ENCODE results near the gene ADGRG6.

DNA sequence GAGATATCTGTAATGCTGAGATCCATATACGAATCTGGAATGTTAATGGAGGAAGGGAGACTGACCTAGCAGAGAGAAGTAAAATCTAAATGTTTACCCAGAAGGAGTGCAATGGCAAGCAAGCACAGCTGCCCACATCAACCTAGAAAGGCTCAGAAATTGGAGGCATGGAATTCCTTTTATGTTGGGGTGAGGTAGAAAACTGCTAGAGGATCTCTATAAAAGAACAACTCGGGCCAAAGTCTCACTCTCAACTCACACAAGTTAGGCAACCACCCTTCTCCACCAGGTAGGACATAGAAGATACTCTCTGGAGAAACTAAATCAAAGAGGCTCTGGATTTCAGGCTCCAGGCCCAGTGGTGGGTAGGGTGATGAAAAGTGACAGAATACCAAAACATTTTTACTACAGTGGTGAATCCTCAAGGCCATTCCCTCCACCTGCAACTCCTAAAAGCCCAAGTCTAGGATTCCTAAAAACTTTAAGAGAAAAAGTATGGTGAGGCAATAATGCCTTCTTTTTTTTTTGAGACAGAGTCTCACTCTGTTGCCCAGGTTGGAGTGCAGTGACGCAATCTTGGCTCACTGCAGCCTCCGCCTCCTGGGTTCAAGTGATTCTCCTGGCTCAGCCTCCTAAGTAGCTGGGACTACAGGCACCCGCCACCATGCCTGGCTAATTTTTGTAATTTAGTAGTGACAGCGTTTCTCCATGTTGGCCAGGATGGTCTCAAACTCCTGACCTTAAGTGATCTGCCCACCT is 9.5 kb upstream of the ADGRG6 start:
- no peak for TF ChIP-seq KDM1A (IDR thresholded peaks at IDR 0.05; ENCODE audit: borderline replicate concordance)
- TF ChIP-seq, protein P1, sequence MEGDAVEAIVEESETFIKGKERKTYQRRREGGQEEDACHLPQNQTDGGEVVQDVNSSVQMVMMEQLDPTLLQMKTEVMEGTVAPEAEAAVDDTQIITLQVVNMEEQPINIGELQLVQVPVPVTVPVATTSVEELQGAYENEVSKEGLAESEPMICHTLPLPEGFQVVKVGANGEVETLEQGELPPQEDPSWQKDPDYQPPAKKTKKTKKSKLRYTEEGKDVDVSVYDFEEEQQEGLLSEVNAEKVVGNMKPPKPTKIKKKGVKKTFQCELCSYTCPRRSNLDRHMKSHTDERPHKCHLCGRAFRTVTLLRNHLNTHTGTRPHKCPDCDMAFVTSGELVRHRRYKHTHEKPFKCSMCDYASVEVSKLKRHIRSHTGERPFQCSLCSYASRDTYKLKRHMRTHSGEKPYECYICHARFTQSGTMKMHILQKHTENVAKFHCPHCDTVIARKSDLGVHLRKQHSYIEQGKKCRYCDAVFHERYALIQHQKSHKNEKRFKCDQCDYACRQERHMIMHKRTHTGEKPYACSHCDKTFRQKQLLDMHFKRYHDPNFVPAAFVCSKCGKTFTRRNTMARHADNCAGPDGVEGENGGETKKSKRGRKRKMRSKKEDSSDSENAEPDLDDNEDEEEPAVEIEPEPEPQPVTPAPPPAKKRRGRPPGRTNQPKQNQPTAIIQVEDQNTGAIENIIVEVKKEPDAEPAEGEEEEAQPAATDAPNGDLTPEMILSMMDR (IDR thresholded peaks at IDR 0.05 in 2 of 3, conservative IDR thresholded peaks at IDR 0.05 in 1 of 3; ENCODE audit: control insufficient read depth in 2 of 3, extremely low read depth in 1 of 3, insufficient read depth in 1 of 3, low read depth in 3 of 3, low read length in 3 of 3): no peak
- TF ChIP-seq LARP7 (IDR thresholded peaks at IDR 0.05): no peak
- no peak for TF ChIP-seq RAD21 (IDR thresholded peaks at IDR 0.05; ENCODE audit: insufficient read depth, low read depth, low read length)
- TF ChIP-seq ZBED1 (IDR thresholded peaks at IDR 0.05; ENCODE audit: borderline replicate concordance): no peak
- TF ChIP-seq KLF5 (IDR thresholded peaks at IDR 0.05; ENCODE audit: partially characterized antibody): no peak
- TF ChIP-seq NFIC (IDR thresholded peaks at IDR 0.05; ENCODE audit: low read depth, low read length): no peak
- TF ChIP-seq RCOR1 (conservative IDR thresholded peaks at IDR 0.05; ENCODE audit: low read depth, low read length): no peak
- no peak for TF ChIP-seq POU2F2 (IDR thresholded peaks at IDR 0.05; ENCODE audit: borderline replicate concordance, low read depth, low read length)
- TF ChIP-seq ZZZ3 (IDR thresholded peaks at IDR 0.05; ENCODE audit: control insufficient read depth, insufficient read length, low read depth): no peak
